ENCODE results near the gene FARS2. TPM values are rescaled to one million over a fixed set of nuclear protein-coding genes. Genes with fewer than 3 reads are reported as not detected.

FARS2 gene
- polyA plus RNA-seq, 1 donor from 2014 or later: 11.9 TPM

GRCh38 chr6:5657684-5658430 is 396.5 kb downstream of the FARS2 start:
- no peak overlapping the region for H3K4me2 ChIP-seq (ENCODE audit: low read length)
- H3K9ac ChIP-seq (ENCODE audit: low read length): no peak overlapping the region
- TF ChIP-seq MXI1 (conservative IDR thresholded peaks at IDR 0.05; ENCODE audit: poor library complexity, severe bottlenecking) (no peak), SMC3 (conservative IDR thresholded peaks at IDR 0.05; ENCODE audit: poor library complexity) (no peak), EP300 (conservative IDR thresholded peaks at IDR 0.05; ENCODE audit: poor library complexity, severe bottlenecking) (no peak), REST (IDR thresholded peaks at IDR 0.05; ENCODE audit: borderline replicate concordance) (no peak), CTCF (IDR thresholded peaks at IDR 0.05; ENCODE audit: poor library complexity, severe bottlenecking) (no peak), EZH2 (IDR thresholded peaks at IDR 0.05; ENCODE audit: borderline replicate concordance, insufficient read depth, low read length, poor library complexity, severe bottlenecking) (no peak), RAD21 (conservative IDR thresholded peaks at IDR 0.05) (no peak), TAF1 (IDR thresholded peaks at IDR 0.05; ENCODE audit: low read depth) (no peak), POLR2AphosphoS5 (IDR thresholded peaks at IDR 0.05) (no peak)
- no peaks in the 10 kb centered on the region for H3K27me3 ChIP-seq (ENCODE audit: insufficient read depth, low read depth, low read length)
- no peak overlapping the region for H3K4me3 ChIP-seq (ENCODE audit: low read length)
- no peaks in the 10 kb centered on the region for H3K9me3 ChIP-seq (ENCODE audit: low read length)
- no peak overlapping the region for H3K27ac ChIP-seq (ENCODE audit: low read length)
- no peaks in the 10 kb centered on the region for H3K9me2 ChIP-seq (ENCODE audit: insufficient read depth, low read length)
- no peaks in the 10 kb centered on the region for H3K36me3 ChIP-seq (ENCODE audit: insufficient read depth, low read length)
- no peaks in the 10 kb centered on the region for H3K79me2 ChIP-seq (replicated peaks; ENCODE audit: insufficient read depth, low read length)
- no peaks in the 10 kb centered on the region for H4K20me1 ChIP-seq (ENCODE audit: insufficient read depth)
- H3F3A ChIP-seq (ENCODE audit: insufficient read depth, low read length, poor library complexity, severe bottlenecking): no peaks in the 10 kb centered on the region
- H2AFZ ChIP-seq (ENCODE audit: low read depth, low read length): no peak overlapping the region

- H2AFZ ChIP-seq (ENCODE audit: low read depth, low read length): no peak overlapping the region
- no peaks in the 10 kb centered on the region for H4K20me1 ChIP-seq (ENCODE audit: insufficient read depth)
- H3K27me3 ChIP-seq (ENCODE audit: insufficient read depth, low read depth, low read length): no peaks in the 10 kb centered on the region
- H3K9me3 ChIP-seq (ENCODE audit: low read length): no peaks in the 10 kb centered on the region
- no peak overlapping the region for H3K4me2 ChIP-seq (ENCODE audit: low read length)
- no peaks in the 10 kb centered on the region for H3K9me2 ChIP-seq (ENCODE audit: insufficient read depth, low read length)
- H3F3A ChIP-seq (ENCODE audit: insufficient read depth, low read length, poor library complexity, severe bottlenecking): no peaks in the 10 kb centered on the region
- H3K36me3 ChIP-seq (ENCODE audit: insufficient read depth, low read length): no peaks in the 10 kb centered on the region
- H3K27ac ChIP-seq (ENCODE audit: low read length): no peak overlapping the region
- H3K9ac ChIP-seq (ENCODE audit: low read length): no peak overlapping the region
- TF ChIP-seq CTCF (IDR thresholded peaks at IDR 0.05; ENCODE audit: poor library complexity, severe bottlenecking): no peak
- no peak for TF ChIP-seq TAF1 (IDR thresholded peaks at IDR 0.05; ENCODE audit: low read depth)
- TF ChIP-seq SMC3 (conservative IDR thresholded peaks at IDR 0.05; ENCODE audit: poor library complexity): no peak
- no peak for TF ChIP-seq EZH2 (IDR thresholded peaks at IDR 0.05; ENCODE audit: borderline replicate concordance, insufficient read depth, low read length, poor library complexity, severe bottlenecking)
- no peak for TF ChIP-seq MXI1 (conservative IDR thresholded peaks at IDR 0.05; ENCODE audit: poor library complexity, severe bottlenecking)
- no peak for TF ChIP-seq RAD21 (conservative IDR thresholded peaks at IDR 0.05)
- no peak for TF ChIP-seq POLR2AphosphoS5 (IDR thresholded peaks at IDR 0.05)
- no peak for TF ChIP-seq EP300 (conservative IDR thresholded peaks at IDR 0.05; ENCODE audit: poor library complexity, severe bottlenecking)
- TF ChIP-seq REST (IDR thresholded peaks at IDR 0.05; ENCODE audit: borderline replicate concordance): no peak
- no peaks in the 10 kb centered on the region for H3K79me2 ChIP-seq (replicated peaks; ENCODE audit: insufficient read depth, low read length)
- H3K4me3 ChIP-seq (ENCODE audit: low read length): no peak overlapping the region
Observed at GRCh38 chr6:5659467-5659866, 398.2 kb downstream of the FARS2 start.
